HG03108 (cell line): Measurements from ENCODE around the gene ITGA2B.
"Not testable (repeated sequence)": the region's sequence is repeated elsewhere in the genome, so short reads cannot be mapped to it uniquely, and the experiment has no call there.

Experiments
- ATAC-seq: cut with Tn5 transposase; IDR thresholded peaks from one replicate; pipeline ENCODE4 v1.9.1; 2021; ENCODE audit warnings: moderate library complexity; ENCODE audit not compliant: unreplicated experiment

Gene ITGA2B

GRCh38 chr17:44352828-44353671, 36.4 kb downstream of the ITGA2B start:
- ATAC-seq = no peak

- ATAC-seq = no peak
These were observed 37.3 kb downstream of the ITGA2B start for GRCh38 chr17:44351961-44352827.

GRCh38 chr17:44351464-44351863, 38.0 kb downstream of the ITGA2B start:
- no peak for ATAC-seq

- ATAC-seq = no peak
These were observed 38.7 kb downstream of the ITGA2B start for GRCh38 chr17:44350733-44351226.

GRCh38 chr17:44349553-44350070, 39.8 kb downstream of the ITGA2B start:
- ATAC-seq = no peak

GRCh38 chr17:44348988-44349364, 40.5 kb downstream of the ITGA2B start:
- ATAC-seq = no peak

- peak; percentile 44 for ATAC-seq
These were observed 41.0 kb downstream of the ITGA2B start for GRCh38 chr17:44348234-44348987.

- ATAC-seq = not testable (repeated sequence)
These were observed 42.0 kb downstream of the ITGA2B start for GRCh38 chr17:44347206-44348055.

- ATAC-seq = no peak
These were observed 43.2 kb downstream of the ITGA2B start for GRCh38 chr17:44346064-44346844.

- no peak for ATAC-seq
These were observed 43.9 kb downstream of the ITGA2B start for GRCh38 chr17:44345454-44346026.

- peak; percentile 58 for ATAC-seq
These were observed 44.5 kb downstream of the ITGA2B start, which contains the start of gene GRN for GRCh38 chr17:44344939-44345453. GRN (plus strand) TSS chr17:44345302; CDS start chr17:44349165, 3,863 bp downstream.

GRCh38 chr17:44343510-44344209, 45.8 kb downstream of the ITGA2B start:
- no peak for ATAC-seq

GRCh38 chr17:44340553-44340952, 48.9 kb downstream of the ITGA2B start:
- ATAC-seq = not testable (repeated sequence)

- no peak for ATAC-seq
These were observed 50.7 kb downstream of the ITGA2B start for GRCh38 chr17:44338702-44339101.

GRCh38 chr17:44335968-44336367, 53.5 kb downstream of the ITGA2B start:
- ATAC-seq = no peak

- ATAC-seq = no peak
These were observed 53.9 kb downstream of the ITGA2B start for GRCh38 chr17:44335564-44335963.

GRCh38 chr17:44334727-44335126, 54.7 kb downstream of the ITGA2B start:
- ATAC-seq = no peak

GRCh38 chr17:44334315-44334714, 55.1 kb downstream of the ITGA2B start:
- ATAC-seq = no peak
